ENCODE measurements around the gene EVC2. TPM values are rescaled to one million over a fixed set of nuclear protein-coding genes. Genes with fewer than 3 reads are reported as not detected.

Gene EVC2
- polyA plus RNA-seq, 1 donor (not counting 4 experiments of a cell fraction or from before 2014, with no cell fraction given), result 1.7 TPM

DNA sequence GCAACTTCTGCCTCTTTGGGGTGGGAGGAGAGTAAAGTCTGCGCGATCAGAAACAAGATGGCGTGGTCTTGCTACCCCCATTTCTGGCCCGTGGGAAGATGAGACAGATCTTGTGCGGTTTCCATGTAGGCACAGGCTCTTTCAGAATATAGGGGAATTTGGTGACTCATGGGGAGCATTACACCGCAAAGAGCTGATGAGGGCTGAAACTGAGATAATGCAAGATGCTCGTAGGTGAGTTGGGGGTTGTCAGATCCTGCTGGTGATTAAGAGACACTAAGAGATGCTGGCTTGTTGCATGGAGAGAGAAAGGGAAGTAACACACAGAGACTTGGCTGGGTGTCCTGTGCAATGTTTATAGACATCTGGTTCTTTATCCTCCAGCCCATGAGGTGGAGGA lies 4.2 kb upstream of the EVC2 start:
- H3K27me3 ChIP-seq (ENCODE audit: control insufficient read depth, extremely low read depth, insufficient read depth, low read length), result no peaks in the 10 kb centered on the region
- H3K9me1 ChIP-seq (ENCODE audit: control insufficient read depth, extremely low read depth, insufficient read depth, low read length), result no peaks in the 10 kb centered on the region
- H3K4me2 ChIP-seq (ENCODE audit: control insufficient read depth, extremely low read depth, insufficient read depth, low read depth, low read length), result peak overlapping the region; percentile 100
- TF ChIP-seq CTCF (optimal IDR thresholded peaks at IDR 0.05 in 1 of 3, IDR thresholded peaks at IDR 0.05 in 1 of 3, conservative IDR thresholded peaks at IDR 0.05 in 1 of 3; ENCODE audit: extremely low read depth in 1 of 3, insufficient read depth in 2 of 3, low read length in 3 of 3) (no peak), EZH2 (IDR thresholded peaks at IDR 0.05; ENCODE audit: low read length) (no peak)
- FAIRE-seq, result peak; percentile 94
- H3K9ac ChIP-seq (ENCODE audit: control insufficient read depth, extremely low read depth, insufficient read depth, low read length), result peak overlapping the region; percentile 92
- peak overlapping the region; percentile 59 to 92 (median 72) for H3K4me3 ChIP-seq (ENCODE audit: control insufficient read depth in 2 of 3, extremely low read depth in 1 of 3, insufficient read depth in 2 of 3, low read depth in 1 of 3, low read length in 3 of 3)
- H3K4me1 ChIP-seq (ENCODE audit: control insufficient read depth, extremely low read depth, insufficient read depth, low read length), result peaks cover 44% of the 10 kb centered on the region
- dilution Hi-C loops (cut with MboI; ENCODE audit: extremely low pct_ligation_motif_present, low sequenced_read_pairs), result no loop called here
- no peaks in the 10 kb centered on the region for H3K9me3 ChIP-seq (ENCODE audit: control insufficient read depth, low read depth, low read length)
- peak; percentile 65 for DNase-seq (ENCODE audit: low read depth, low spot score)
- peaks cover 8% of the 10 kb centered on the region for H4K20me1 ChIP-seq (ENCODE audit: control insufficient read depth, extremely low read depth, insufficient read depth, low read length)
- peaks cover 56% of the 10 kb centered on the region for H3K79me2 ChIP-seq (ENCODE audit: control insufficient read depth, insufficient read depth, low read length)
- H3K27ac ChIP-seq (ENCODE audit: control insufficient read depth, insufficient read depth, low read length), result peak overlapping the region; percentile 94
- H3K36me3 ChIP-seq (ENCODE audit: control insufficient read depth in 2 of 2, extremely low read depth in 1 of 2, insufficient read depth in 2 of 2, low read length in 2 of 2), result peaks cover under 1 to 11% of the 10 kb centered on the region in 2 experiments
- no peak overlapping the region for H2AFZ ChIP-seq (ENCODE audit: control insufficient read depth, low read length)

- Histone ChIP-seq H3K4me1 (ENCODE audit: control insufficient read depth, extremely low read depth, insufficient read depth, low read length) (peaks cover 52% of the 10 kb centered on the region), H3K4me2 (ENCODE audit: control insufficient read depth, extremely low read depth, insufficient read depth, low read depth, low read length) (peak overlapping the region; percentile 100), H3K79me2 (ENCODE audit: control insufficient read depth, insufficient read depth, low read length) (peaks cover 55% of the 10 kb centered on the region), H3K9ac (ENCODE audit: control insufficient read depth, extremely low read depth, insufficient read depth, low read length) (peak overlapping the region; percentile 92), H3K4me3 (ENCODE audit: control insufficient read depth in 2 of 3, extremely low read depth in 1 of 3, insufficient read depth in 2 of 3, low read depth in 1 of 3, low read length in 3 of 3) (peak overlapping the region; percentile 59 to 92 (median 72)), H4K20me1 (ENCODE audit: control insufficient read depth, extremely low read depth, insufficient read depth, low read length) (peaks cover 8% of the 10 kb centered on the region), H3K9me3 (ENCODE audit: control insufficient read depth, low read depth, low read length) (no peaks in the 10 kb centered on the region), H2AFZ (ENCODE audit: control insufficient read depth, low read length) (peak overlapping the region; percentile 55), H3K36me3 (ENCODE audit: control insufficient read depth in 2 of 2, extremely low read depth in 1 of 2, insufficient read depth in 2 of 2, low read length in 2 of 2) (peaks cover 0 to 10% of the 10 kb centered on the region in 2 experiments), H3K27ac (ENCODE audit: control insufficient read depth, insufficient read depth, low read length) (peak overlapping the region; percentile 94), H3K27me3 (ENCODE audit: control insufficient read depth, extremely low read depth, insufficient read depth, low read length) (no peaks in the 10 kb centered on the region), H3K9me1 (ENCODE audit: control insufficient read depth, extremely low read depth, insufficient read depth, low read length) (no peaks in the 10 kb centered on the region)
- TF ChIP-seq EZH2 (IDR thresholded peaks at IDR 0.05; ENCODE audit: low read length), result no peak
- TF ChIP-seq CTCF (optimal IDR thresholded peaks at IDR 0.05 in 1 of 3, IDR thresholded peaks at IDR 0.05 in 1 of 3, conservative IDR thresholded peaks at IDR 0.05 in 1 of 3; ENCODE audit: extremely low read depth in 1 of 3, insufficient read depth in 2 of 3, low read length in 3 of 3), result peak in 1 of 3 experiments; percentile 11
- FAIRE-seq (peak; percentile 32), DNase-seq (ENCODE audit: low read depth, low spot score) (no peak)
- dilution Hi-C loops (cut with MboI; ENCODE audit: extremely low pct_ligation_motif_present, low sequenced_read_pairs), result no loop called here
These were observed 3.3 kb upstream of the EVC2 start for GRCh38 chr4:5711479-5712184.
